A549 (cell line): Measurements from ENCODE around the gene PCBP3. TPM values are rescaled to one million over a fixed set of nuclear protein-coding genes. Genes with fewer than 3 reads are reported as not detected.

Source experiments
- ATAC-seq, 2 experiments: fragments of 200-7000 bp in 1 of 2; fragments of >200 bp in 1 of 2; cut with Nextera tagmentation in 1 of 2; cut with Tn5 transposase in 1 of 2; 3 replicates each; pipeline versions ENCODE4 v1.8.0 to v1.9.1; 2018 to 2020; ENCODE audit warnings: mild to moderate bottlenecking in 1 of 2, moderate library complexity in 1 of 2
- CTCF ChIA-PET: fragments of 300-600 bp; sonication (Branson Sonifier 250); formaldehyde crosslinking; extraction: SDS; loops from one replicate; lab custom pipeline; 2021; ENCODE audit warnings: antibody characterized with exemption, inconsistent platforms; lab: Yijun Ruan, JAX
- POLR2A ChIA-PET: fragments of 350-600 bp; formaldehyde crosslinking; extraction: SDS; loops from one replicate; lab custom pipeline; 2021; ENCODE audit warnings: antibody characterized with exemption, inconsistent platforms; lab: Yijun Ruan, JAX
- DNase-seq, 2 experiments: peaks; one replicate each; pipeline versions ENCODE4 v3.0.0 to v3.0.0-alpha.2; 2011 to 2016; ENCODE audit warnings: low read depth in 1 of 2, low spot score in 1 of 2
- FAIRE-seq: peaks from 2 replicates; lab custom pipeline; 2011; peaks lifted over from hg19 to GRCh38; lab: Jason Lieb, UNC
- H3K27ac ChIP-seq, 2 experiments: fragments of >200 bp; sonication (Bioruptor Twin); formaldehyde crosslinking; 3 replicates each; pipeline ENCODE4 v1.5.1; 2016 to 2017
- H3K4me1 ChIP-seq: fragments of >200 bp; sonication (Bioruptor Twin); formaldehyde crosslinking; 3 replicates; pipeline ENCODE4 v1.6.1; 2016
- H3K4me2 ChIP-seq: fragments of >200 bp; sonication (Bioruptor Twin); formaldehyde crosslinking; 3 replicates; pipeline ENCODE4 v1.6.1; 2016
- H3K4me3 ChIP-seq: fragments of >200 bp; sonication (Bioruptor Twin); formaldehyde crosslinking; 3 replicates; pipeline ENCODE4 v1.5.1; 2016
- H3K9me3 ChIP-seq: fragments of >200 bp; sonication (Bioruptor Twin); formaldehyde crosslinking; 3 replicates; pipeline ENCODE4 v1.6.1; 2016
- BHLHE40 ChIP-seq: IDR thresholded peaks from 2 replicates; pipeline ENCODE4 v1.6.1; 2012; ENCODE audit warnings: low read depth, low read length, inconsistent platforms
- EHMT2 ChIP-seq: fragments of 200-600 bp; sonication (generic); IDR thresholded peaks from 2 replicates; pipeline ENCODE4 v1.6.1; 2016; ENCODE audit warnings: antibody characterized with exemption, low read depth, mild to moderate bottlenecking, moderate library complexity
- ESRRA ChIP-seq: fragments of 150-350 bp; IDR thresholded peaks from 2 replicates; pipeline ENCODE4 v1.6.1; 2014; ENCODE audit warnings: mild to moderate bottlenecking, low read length, borderline replicate concordance
- FOSB ChIP-seq: fragments of 250-450 bp; sonication (Bioruptor Pico); IDR thresholded peaks from 2 replicates; pipeline ENCODE4 v1.5.0; 2020; ENCODE audit warnings: mild to moderate bottlenecking, moderate library complexity
- FOSL2 ChIP-seq, 2 experiments: fragments of 450-650 bp in 1 of 2; fragments of >200 bp in 1 of 2; sonication (Bioruptor Twin) in 1 of 2; formaldehyde crosslinking; IDR thresholded peaks; 2 replicates each; pipeline versions ENCODE4 v1.5.0 to v1.6.1; 2016 to 2020; ENCODE audit warnings: mild to moderate bottlenecking in 1 of 2, moderate library complexity in 1 of 2
- FOXS1 ChIP-seq: fragments of 250-450 bp; sonication (Bioruptor Pico); IDR thresholded peaks from 2 replicates; pipeline ENCODE4 v1.5.0; 2020; ENCODE audit warnings: mild to moderate bottlenecking, moderate library complexity
- GATA3 ChIP-seq: IDR thresholded peaks from 2 replicates; pipeline ENCODE4 v1.6.1; 2012; ENCODE audit warnings: borderline replicate concordance
- HOXA7 ChIP-seq: fragments of 250-450 bp; sonication (Bioruptor Pico); IDR thresholded peaks from 2 replicates; pipeline ENCODE4 v1.5.0; 2020; ENCODE audit warnings: mild to moderate bottlenecking, moderate library complexity
- HOXB13 ChIP-seq: fragments of 250-450 bp; sonication (Bioruptor Pico); IDR thresholded peaks from 2 replicates; pipeline ENCODE4 v1.5.0; 2020; ENCODE audit warnings: low read depth, mild to moderate bottlenecking, moderate library complexity
- KDM5A ChIP-seq: fragments of 200-600 bp; sonication (generic); IDR thresholded peaks from 2 replicates; pipeline ENCODE4 v1.6.1; 2016; ENCODE audit warnings: antibody characterized with exemption, mild to moderate bottlenecking
- MYC ChIP-seq: IDR thresholded peaks from 2 replicates; pipeline ENCODE4 v1.6.1; 2012; ENCODE audit warnings: mild to moderate bottlenecking, inconsistent platforms, low read length, improper control_type of control experiment, borderline replicate concordance
- NFE2L2 ChIP-seq: fragments of 150-350 bp; conservative IDR thresholded peaks from 2 replicates; pipeline ENCODE4 v1.6.1; 2014; ENCODE audit warnings: low read length
- NPAS2 ChIP-seq: fragments of 250-450 bp; sonication (Bioruptor Pico); IDR thresholded peaks from 2 replicates; pipeline ENCODE4 v1.8.0; 2022; ENCODE audit warnings: mild to moderate bottlenecking, moderate library complexity, borderline replicate concordance
- POLR2AphosphoS2 ChIP-seq: conservative IDR thresholded peaks from 2 replicates; pipeline ENCODE4 v1.6.1; 2012; ENCODE audit warnings: low read length, improper control_type of control experiment, inconsistent platforms
- RARB ChIP-seq: fragments of 250-450 bp; sonication (Bioruptor Pico); IDR thresholded peaks from 2 replicates; pipeline ENCODE4 v1.8.0; 2021; ENCODE audit warnings: mild to moderate bottlenecking, moderate library complexity
- SREBF2 ChIP-seq: fragments of 450-650 bp; IDR thresholded peaks from 2 replicates; pipeline ENCODE4 v1.6.1; 2014; ENCODE audit warnings: mild to moderate bottlenecking, moderate library complexity
- TFCP2L1 ChIP-seq: fragments of 250-450 bp; sonication (Bioruptor Pico); IDR thresholded peaks from 2 replicates; pipeline ENCODE4 v1.5.0; 2021; ENCODE audit warnings: mild to moderate bottlenecking
- ZNF302 ChIP-seq: fragments of 250-450 bp; sonication (Bioruptor Pico); IDR thresholded peaks from 2 replicates; pipeline ENCODE4 v1.9.0; 2021; ENCODE audit warnings: inconsistent platforms, mild to moderate bottlenecking, moderate library complexity
- WGBS: methylation state at CpG from one replicate; pipeline ENCODE4 v1.1.6; 2017; ENCODE audit errors: missing lambda C conversion rate; 5-methylcytosine and 5-hydroxymethylcytosine counted together
- polyA plus RNA-seq, 4 experiments: library from polyadenylated mRNA; depleted of rRNA in 3 of 4; stranded (reverse); fragments of >200 nt; fragmentation: RNase III in 1 of 4; extraction: RNeasy Plus Mini Kit Qiagen cat#74134 plus additional on column Dnase treatment in 1 of 4; gene quantifications; 2 replicates in 3 of 4; 3 replicates in 1 of 4; pipeline ENCODE4 v1.2.3, GENCODE V29; 2011 to 2017
- TF ChIP-seq, protein P1 (sequence below): fragments of 250-450 bp; sonication (Bioruptor Pico); IDR thresholded peaks from 2 replicates; pipeline ENCODE4 v1.5.0; 2020; ENCODE audit warnings: low read depth, mild to moderate bottlenecking, moderate library complexity
- TF ChIP-seq, protein P2 (sequence below): fragments of 450-650 bp; IDR thresholded peaks from 2 replicates; pipeline ENCODE4 v1.6.1; 2014; ENCODE audit warnings: antibody characterized with exemption
- TF ChIP-seq, protein P3 (sequence below): IDR thresholded peaks from 2 replicates; pipeline ENCODE4 v1.6.1; 2012; ENCODE audit warnings: low read depth, borderline replicate concordance
- TF ChIP-seq, protein P4 (sequence below): fragments of 150-350 bp; IDR thresholded peaks from 2 replicates; pipeline ENCODE4 v1.6.1; 2014; ENCODE audit warnings: low read depth, mild to moderate bottlenecking, low read length

Gene PCBP3
- polyA plus RNA-seq, 2 of the 4 experiments (the other 2 are of a cell fraction) = 0.30 to 0.34 TPM

DNA sequence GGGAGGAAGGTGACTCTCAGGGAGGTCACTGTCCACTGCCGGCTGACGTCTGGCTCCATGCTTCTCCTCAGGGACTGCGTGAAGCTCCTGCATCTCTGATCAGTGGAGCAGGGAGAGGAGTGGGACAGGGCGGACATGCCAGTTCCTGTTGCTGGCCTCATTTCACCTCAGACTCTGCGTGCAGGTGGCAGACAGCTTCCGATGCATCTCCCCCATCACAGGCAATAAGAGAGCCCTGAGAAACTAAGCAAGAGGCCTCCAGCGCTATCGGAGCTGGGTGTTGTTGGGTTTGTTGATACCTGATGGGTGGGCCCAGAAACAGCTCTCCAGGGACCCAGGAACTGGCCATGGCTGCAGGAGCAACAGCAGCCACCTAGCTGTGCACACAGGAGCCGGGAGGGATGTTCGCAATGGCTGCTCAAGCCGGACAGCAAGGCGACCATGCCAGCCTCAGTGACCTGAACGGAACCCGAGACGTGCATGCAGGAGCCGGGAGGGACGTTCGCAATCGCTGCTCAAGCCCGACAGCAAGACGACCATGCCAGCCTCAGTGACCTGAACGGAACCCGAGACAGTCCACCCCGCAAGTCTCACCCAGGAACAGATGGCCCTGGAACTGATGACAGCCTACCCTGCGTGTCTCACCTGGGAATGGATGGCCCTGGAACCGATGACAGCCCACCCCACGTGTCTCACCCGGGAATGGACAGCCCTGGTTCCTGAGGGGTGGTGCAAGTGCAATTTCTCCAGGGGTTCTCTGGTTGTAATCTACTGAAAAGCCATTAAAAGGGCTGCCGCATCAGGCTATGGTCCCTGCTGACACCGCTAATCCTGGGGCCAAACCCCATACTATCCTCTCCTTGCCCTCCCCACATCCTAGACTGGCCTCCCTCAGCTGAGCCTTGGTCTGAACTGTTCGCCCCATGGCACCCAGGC, 14.2 kb upstream of the PCBP3 start:
- 46% methylated on average over 10 of the region's 31 CpGs for WGBS
- DNase-seq (no peak), FAIRE-seq (no peak), ATAC-seq (no peak)
- Histone ChIP-seq H3K9me3 (no peaks in the 10 kb centered on the region), H3K4me1 (no peaks in the 10 kb centered on the region), H3K4me2 (no peak overlapping the region), H3K27ac (no peak overlapping the region), H3K4me3 (no peak overlapping the region)
- TF ChIP-seq, protein P1, sequence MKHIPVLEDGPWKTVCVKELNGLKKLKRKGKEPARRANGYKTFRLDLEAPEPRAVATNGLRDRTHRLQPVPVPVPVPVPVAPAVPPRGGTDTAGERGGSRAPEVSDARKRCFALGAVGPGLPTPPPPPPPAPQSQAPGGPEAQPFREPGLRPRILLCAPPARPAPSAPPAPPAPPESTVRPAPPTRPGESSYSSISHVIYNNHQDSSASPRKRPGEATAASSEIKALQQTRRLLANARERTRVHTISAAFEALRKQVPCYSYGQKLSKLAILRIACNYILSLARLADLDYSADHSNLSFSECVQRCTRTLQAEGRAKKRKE (CRISPR knock-in tag) = no peak
- TF ChIP-seq, protein P2, sequence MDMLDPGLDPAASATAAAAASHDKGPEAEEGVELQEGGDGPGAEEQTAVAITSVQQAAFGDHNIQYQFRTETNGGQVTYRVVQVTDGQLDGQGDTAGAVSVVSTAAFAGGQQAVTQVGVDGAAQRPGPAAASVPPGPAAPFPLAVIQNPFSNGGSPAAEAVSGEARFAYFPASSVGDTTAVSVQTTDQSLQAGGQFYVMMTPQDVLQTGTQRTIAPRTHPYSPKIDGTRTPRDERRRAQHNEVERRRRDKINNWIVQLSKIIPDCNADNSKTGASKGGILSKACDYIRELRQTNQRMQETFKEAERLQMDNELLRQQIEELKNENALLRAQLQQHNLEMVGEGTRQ = no peak
- TF ChIP-seq MYC (no peak), FOSB (CRISPR knock-in tag) (no peak), GATA3 (no peak), FOSL2 (IDR thresholded peaks at IDR 0.05) (no peak), FOSL2 (CRISPR knock-in tag; IDR thresholded peaks at IDR 0.05) (no peak), HOXB13 (no peak), ZNF302 (CRISPR knock-in tag) (no peak), POLR2AphosphoS2 (no peak), HOXA7 (CRISPR knock-in tag) (no peak)
- POLR2A ChIA-PET = no interaction called here
- CTCF ChIA-PET = no interaction called here

DNA sequence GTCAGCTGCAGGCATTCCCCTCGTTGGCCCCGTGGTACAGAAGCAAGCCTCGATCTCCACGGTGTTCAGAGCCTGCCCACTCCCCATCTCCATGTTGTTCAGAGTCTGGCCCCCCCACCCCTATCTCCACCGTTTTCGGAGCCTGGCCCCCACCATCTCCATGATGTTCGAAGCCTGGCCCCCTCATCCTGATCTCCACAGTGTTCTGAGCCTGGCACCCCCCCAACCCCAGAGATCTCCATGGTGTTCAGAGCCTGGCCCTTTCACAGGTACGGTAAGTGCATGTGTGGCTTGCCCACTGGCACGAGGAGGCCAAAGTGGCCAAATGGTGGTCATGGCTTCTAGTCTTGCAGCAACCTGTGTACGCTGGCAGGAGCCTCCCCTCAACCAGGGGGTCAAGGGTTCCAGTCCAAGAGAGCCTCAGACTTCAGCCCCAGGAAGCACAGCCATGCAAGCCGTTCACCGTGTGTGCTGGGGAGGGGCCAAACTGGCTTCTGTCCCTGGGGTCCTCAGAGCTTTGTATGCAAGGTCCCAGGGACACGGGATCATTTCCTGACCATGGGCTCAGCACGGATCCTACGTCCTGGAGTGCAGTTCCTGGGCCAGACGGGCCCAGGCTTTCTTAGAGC, 13.3 kb upstream of the PCBP3 start:
- Histone ChIP-seq H3K9me3 (no peaks in the 10 kb centered on the region), H3K4me3 (no peak overlapping the region), H3K27ac (no peak overlapping the region), H3K4me1 (no peaks in the 10 kb centered on the region)
- CTCF ChIA-PET = no interaction called here
- DNase-seq = no peak
- TF ChIP-seq, protein P3, sequence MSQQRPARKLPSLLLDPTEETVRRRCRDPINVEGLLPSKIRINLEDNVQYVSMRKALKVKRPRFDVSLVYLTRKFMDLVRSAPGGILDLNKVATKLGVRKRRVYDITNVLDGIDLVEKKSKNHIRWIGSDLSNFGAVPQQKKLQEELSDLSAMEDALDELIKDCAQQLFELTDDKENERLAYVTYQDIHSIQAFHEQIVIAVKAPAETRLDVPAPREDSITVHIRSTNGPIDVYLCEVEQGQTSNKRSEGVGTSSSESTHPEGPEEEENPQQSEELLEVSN = no peak
- TF ChIP-seq, protein P4, sequence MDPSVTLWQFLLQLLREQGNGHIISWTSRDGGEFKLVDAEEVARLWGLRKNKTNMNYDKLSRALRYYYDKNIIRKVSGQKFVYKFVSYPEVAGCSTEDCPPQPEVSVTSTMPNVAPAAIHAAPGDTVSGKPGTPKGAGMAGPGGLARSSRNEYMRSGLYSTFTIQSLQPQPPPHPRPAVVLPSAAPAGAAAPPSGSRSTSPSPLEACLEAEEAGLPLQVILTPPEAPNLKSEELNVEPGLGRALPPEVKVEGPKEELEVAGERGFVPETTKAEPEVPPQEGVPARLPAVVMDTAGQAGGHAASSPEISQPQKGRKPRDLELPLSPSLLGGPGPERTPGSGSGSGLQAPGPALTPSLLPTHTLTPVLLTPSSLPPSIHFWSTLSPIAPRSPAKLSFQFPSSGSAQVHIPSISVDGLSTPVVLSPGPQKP = no peak
- TF ChIP-seq RARB (CRISPR knock-in tag) (no peak), TFCP2L1 (CRISPR knock-in tag) (no peak)
- TF ChIP-seq, protein P1 (CRISPR knock-in tag) = no peak
- TF ChIP-seq, all 56 proteins: peak for 0
- 26% methylated on average over 6 of the region's 16 CpGs for WGBS
- H3K4me2 ChIP-seq = no peak overlapping the region
- ATAC-seq (no peak), FAIRE-seq (no peak)
- POLR2A ChIA-PET = no interaction called here

DNA sequence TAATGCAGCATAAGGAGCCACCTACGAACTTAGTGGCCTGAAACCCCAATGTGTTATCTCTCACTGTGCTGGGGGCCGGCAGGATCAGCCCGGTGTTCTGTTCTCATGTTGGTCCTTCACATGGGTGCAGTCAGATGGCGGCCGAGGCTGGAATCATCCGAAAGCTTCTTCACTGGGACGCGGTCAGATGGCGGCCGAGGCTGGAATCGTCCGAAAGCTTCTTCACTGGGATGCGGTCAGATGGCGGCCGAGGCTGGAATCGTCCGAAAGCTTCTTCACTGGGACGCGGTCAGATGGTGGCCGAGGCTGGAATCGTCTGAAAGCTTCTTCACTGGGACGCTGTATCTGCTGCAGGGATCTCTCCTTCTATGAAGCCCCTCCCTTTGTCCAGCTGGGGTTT, 12.6 kb upstream of the PCBP3 start:
- ChIA-PET CTCF (no interaction called here), POLR2A (no interaction called here)
- H3K9me3 ChIP-seq = no peaks in the 10 kb centered on the region
- FAIRE-seq (no peak), ATAC-seq (no peak), DNase-seq (no peak)
- no peak overlapping the region for H3K27ac ChIP-seq
- H3K4me3 ChIP-seq = no peak overlapping the region
- 76% methylated on average over 20 of the region's 22 CpGs for WGBS
- no peaks in the 10 kb centered on the region for H3K4me1 ChIP-seq
- no peak overlapping the region for H3K4me2 ChIP-seq
- TF ChIP-seq BHLHE40 (no peak), KDM5A (no peak), NFE2L2 (no peak), NPAS2 (no peak), EHMT2 (no peak), SREBF2 (no peak), FOXS1 (CRISPR knock-in tag) (no peak), ESRRA (no peak), MYC (no peak)
- TF ChIP-seq, protein P1 (CRISPR knock-in tag) = no peak
- TF ChIP-seq, protein P4 = no peak
